T47D (cell line): ENCODE measurements around the gene RCN2.

Experiments
- DNase-seq, 2 experiments: peaks; one replicate each; pipeline versions ENCODE4 v3.0.0 to v3.0.0-alpha.2; 2011 to 2012; ENCODE audit warnings: low read depth in 1 of 2, low spot score in 1 of 2
- JUND ChIP-seq: IDR thresholded peaks from 2 replicates; pipeline ENCODE4 v1.6.1; 2012; ENCODE audit warnings: low read depth
- in situ Hi-C: cut with HindIII; loops from 2 replicates; pipeline ENCODE4 v1.10.0; 2016; ENCODE audit warnings: low sequenced_read_pairs, low pct_unique_long_range_greater_than_20kb

Gene RCN2

DNA sequence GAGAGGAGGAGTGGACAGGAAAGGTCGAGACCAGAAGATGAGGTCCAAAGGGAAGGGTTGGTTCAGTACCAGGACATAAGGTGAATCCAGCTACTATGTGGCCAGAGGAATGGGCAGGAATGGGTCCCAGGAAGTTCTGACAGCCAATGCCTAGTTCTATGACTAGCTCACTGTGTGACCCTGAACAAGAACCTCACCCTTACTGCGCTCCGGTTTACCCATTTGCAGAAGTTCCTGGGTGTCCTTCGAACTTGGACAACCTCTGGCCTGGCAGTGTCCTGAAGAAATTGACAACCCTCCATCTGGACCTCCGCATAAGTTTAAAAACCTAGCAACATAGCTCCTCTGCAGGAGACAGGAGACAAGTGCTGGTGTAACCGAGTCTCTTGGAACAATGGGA is 51.2 kb downstream of the RCN2 start:
- in situ Hi-C loops = no loop called here
- no peak for DNase-seq
- TF ChIP-seq JUND = no peak

DNA sequence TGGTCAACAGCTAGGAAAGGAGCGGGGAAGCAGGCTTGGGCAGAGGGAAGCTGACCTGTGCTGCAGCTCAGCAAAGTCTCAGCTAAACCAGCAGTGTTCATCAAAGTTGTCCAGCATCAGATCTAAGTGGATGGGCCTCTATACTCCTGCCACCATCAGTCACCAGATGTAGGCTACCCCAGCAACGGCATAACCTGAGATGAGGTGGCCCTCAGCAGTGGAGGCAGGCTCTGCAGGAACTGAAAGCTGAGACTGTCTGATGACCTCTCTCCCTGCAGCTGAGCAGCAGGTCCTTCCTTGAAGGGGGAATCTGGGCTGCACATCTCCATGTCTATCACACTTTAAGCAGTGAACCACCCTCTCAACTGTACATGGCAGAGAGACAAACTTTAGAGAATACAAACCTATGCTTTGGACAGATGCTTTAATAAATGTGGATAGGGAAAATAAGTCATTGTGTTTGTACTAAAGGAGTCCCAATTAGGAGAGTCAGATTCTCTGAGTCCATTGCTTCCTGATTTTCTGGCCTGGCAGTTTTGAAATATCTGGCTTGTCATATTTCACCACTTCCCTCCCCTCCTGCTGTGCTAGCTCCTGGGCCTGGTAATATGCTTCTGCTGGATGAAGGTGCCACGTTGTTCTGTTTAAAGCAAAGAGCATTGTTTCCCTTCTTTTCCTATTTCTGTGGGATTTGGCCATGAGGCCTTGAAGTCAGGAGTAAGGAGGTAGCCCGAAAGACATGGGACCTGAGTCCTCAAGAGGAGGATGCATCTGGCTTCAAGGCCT is 52.2 kb downstream of the RCN2 start:
- no peak for DNase-seq
- in situ Hi-C loops = no loop called here
- no peak for TF ChIP-seq JUND

DNA sequence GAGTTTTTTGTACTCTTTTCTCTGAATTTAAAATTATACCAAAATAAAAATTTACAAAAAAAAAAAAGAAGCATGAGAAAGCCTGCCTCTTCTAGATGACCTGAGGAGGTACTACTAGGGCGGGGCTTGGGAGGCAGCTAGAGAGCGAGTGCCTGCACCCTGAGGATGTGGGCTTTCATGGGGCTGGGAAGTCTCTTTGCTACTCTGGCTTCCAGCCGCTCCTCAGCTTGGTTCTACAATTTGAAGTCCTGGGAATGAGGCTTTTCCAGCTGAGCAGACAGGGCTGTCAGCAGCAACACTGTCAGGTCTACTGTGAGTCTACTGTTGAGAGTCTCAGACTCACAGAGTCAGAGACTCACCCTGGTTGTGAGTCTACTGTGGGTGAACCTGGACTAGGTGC is 55.2 kb downstream of the RCN2 start:
- in situ Hi-C loops = no loop called here
- no peak for DNase-seq
- TF ChIP-seq JUND = no peak

DNA sequence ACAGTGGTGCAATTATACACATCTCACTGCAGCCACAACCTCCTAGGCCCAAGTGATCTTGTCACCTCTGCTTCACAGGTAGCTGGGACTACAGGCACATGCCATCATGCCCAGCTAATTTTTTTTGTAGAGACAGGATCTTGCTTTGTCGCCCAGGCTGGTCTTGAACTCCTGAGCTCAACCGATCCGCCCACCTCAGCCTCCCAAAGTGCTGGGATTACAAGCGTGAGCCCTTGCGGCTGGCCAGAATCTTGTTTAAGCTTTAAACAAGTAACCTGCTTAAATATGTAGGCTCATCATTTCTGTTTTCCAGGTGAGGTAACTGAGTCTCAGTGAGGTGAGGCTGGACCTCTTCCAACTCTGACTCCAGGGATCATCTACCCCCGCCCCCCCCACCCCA is 55.7 kb downstream of the RCN2 start:
- in situ Hi-C loops = no loop called here
- DNase-seq = no peak
- no peak for TF ChIP-seq JUND

DNA sequence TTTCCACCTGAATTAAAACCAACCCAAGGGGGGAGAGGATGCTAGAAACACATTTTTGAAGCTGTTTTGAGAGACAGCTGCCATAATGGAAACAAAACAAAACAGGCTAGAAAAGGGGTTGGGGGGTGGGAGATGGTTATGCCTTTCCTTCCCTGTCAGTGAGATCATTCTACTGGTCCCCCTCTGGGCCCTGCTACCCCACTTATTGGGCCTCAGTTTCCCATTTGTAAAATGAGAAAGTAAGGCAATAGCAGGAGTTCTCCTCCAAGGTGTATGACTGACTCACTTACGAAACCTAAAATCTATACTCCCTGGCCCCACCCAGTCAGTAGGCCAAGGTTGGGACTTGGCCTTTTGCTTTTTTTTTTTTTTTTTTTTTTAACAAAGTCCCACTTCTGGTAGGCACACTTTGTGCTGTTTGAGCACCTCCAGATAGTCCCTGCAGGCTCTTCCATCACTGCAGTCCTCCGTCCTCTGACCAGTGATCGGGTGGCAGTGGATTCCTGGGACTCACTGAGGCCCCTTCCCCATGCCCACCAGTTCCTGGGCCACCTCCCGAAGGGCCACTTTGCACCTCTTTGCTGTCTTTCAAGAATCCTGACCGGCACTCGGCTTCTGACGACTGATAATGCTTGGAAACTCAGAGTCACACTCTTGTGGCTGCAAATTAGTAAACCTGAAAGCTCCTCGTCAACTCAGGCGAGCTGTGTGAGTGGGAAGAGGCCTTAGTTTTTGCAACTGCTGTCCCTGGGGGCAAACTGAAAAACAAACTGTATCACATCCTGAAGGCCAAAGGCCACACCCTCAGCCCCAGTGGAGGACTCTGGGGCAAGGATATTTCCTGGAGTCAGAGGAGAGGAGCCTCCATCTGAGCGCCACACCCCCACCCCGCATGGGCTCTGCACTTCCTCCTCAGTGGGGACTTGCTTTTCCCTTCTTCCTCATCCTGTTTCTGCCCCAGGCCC is 56.6 kb downstream of the RCN2 start:
- TF ChIP-seq JUND = no peak
- in situ Hi-C loops = no loop called here
- DNase-seq = no peak

DNA sequence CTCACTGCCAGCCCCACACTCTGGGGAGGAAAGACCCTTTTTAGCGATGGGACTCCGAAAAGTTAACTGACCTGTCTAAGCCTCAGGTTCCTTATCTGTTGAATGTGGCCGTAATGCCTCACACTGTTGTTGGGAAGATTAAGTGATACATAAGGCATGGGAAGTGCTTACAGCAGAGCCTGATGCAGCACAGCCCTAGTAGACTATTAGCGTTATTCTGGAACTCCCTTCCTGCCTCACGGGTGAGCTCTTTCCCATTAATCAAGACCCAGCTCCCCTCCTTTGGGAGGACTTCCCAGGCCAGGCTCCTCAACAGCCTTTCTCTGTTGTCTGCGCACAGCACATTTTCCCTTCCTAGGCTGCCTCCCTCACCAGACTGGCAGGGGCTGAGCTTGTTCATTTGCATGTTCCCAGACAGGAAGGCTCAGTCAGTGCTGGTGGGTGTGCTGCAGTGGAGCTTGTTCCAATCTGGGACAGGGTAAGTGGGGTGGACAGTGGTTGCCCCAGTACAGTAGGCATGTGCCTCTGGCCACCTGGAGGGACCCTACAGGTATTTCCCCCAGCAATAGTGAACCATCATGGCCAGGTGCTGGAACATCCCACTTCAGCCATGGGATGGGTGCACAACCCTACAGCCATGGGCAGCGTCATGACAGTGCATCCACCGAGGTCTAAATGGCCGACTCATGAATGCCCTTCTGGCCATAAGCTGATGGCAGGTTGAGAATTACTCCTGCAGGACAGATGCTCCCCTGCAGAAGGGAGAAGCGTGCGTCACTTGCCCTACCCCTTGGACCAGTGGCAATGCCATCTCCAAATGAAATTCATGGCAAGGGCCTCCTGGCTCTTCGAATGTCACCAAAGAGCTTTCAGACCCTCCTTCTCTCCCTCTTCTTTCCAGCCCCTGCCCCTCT is 57.6 kb downstream of the RCN2 start:
- in situ Hi-C loops = no loop called here
- DNase-seq = no peak
- TF ChIP-seq JUND = no peak

DNA sequence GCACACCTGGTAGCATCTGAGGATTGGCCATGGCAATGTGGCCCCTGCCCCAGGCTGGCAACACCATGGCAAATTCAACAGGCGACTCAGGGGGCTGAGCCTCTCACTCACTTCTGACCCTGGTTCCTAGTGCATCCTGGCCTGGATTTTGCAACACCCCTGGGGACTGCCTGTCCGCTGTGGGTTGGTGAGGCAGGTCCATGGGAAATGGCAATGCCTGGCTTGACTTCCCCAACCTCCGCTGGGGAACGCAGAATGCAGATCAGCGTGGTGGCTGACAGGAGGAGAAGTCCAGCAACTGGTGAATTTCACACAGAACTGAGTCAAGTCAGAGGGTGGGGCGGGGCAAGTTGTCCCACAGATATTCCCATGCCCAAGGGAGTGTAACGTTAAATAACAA is 59.5 kb downstream of the RCN2 start:
- TF ChIP-seq JUND = no peak
- DNase-seq = no peak
- in situ Hi-C loops = no loop called here

DNA sequence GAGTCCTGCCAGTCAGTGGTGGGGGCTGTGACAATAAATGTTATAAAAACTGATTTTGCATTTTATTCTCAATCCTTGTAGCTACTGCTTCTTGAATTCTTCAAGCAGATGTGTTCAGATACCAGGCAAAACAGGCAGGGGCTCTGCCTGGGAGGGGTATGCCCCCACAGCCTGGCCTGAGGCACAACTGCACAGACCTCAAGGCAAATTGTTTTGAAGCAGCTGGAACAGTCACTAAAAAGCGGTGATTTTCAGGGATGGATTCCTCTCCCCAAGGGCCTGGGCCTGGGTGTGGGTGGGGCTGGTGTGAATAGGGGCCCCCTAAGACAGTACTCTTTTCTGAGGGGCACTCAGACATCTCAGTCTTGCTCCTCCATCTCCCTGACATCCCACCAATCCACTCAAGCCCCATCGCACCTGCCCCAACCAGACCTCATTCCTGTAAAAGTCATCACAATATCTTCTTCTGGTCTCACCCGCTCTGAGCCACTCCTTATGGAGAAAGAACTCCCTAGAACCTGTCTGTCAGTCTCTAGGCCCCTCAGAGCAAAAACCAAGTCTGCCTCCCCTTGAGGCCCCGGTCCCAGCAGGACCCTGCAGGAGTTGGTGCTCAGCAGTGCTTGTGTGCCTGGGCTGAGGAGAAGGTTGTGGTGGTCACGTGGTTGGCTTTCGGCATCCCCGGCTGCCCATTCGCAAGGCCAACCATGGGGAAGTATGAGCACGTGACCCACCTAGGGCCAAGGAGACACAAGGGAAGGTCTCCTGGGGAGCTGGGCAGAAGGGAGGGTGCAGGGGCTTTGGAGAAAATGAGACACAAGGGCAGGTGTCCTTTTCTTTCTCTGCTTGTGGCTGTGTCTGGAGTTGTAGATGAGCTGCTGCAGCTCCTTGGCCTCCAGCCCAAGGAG is 60.4 kb downstream of the RCN2 start:
- in situ Hi-C loops = no loop called here
- TF ChIP-seq JUND = no peak
- no peak for DNase-seq

DNA sequence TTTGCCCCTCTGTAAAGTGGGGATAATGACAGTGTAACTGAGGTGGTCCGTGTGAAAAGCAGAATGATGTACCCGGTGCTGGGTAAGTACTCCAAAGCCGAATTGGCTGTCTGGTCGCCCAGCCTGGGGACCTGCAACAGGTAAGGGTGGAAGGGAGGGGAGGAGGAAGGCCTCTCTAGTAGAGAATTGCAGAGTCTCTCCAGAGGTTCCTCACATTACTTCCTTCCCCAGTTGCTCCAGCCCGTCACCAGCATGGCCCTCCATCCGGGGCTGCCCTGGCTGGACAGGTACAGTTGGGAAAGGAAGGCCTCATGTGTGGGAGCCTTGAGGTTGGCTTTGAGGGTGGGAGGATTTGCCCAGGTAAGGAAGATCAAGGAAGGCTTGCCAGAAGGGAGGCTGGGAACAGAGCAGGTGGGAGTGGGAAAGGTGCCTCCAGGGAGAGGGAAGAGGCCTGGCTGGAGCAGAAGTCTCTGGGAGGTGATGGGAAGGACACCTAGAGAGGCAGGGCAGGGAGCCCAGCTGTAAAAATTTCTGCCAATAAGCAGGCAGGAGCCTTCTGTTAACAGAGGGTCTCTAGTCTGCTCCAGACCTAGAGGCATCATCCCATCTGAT is 61.7 kb downstream of the RCN2 start:
- no peak for TF ChIP-seq JUND
- in situ Hi-C loops = no loop called here
- no peak for DNase-seq

DNA sequence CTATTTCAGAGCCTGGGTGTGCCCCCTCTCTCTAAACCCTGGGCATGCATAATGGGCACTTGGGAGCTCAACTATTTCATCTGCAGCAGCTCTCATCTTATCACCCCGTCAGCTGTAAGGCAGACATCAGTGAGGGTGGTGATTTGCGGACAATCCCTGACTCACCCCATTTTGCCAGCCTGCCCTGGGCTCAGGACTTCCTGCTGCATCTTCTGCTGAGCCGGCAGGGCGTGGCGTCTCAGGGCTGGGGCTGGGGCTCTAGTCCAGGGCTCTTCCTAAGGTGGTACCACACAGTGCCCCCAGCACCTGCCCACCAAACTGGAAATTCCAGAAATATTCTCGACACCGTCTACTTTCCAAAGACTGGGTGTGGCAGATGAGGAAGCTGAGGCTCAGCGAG is 62.5 kb downstream of the RCN2 start:
- no peak for DNase-seq
- in situ Hi-C loops = no loop called here
- no peak for TF ChIP-seq JUND

DNA sequence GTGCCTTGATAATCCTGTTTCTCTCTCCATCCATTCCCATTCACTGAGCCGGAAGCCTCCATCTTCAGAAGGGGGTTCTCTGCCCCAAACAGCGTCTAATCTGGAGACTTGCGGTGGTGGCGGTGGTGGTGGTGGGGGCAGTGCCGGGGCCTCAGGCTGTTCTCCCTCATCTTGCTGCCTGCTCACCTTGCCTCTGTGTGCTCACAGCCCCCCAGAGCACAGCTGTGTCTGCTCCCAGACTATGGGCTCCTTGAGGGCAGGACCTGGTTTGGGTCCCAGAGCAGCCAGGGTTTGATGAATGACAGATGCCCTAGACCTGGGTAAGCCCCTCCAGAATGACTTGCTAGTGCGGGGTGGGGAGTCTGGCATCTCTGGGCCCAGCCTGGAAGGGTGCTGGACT is 62.9 kb downstream of the RCN2 start:
- DNase-seq = no peak
- no peak for TF ChIP-seq JUND
- in situ Hi-C loops = no loop called here
